Measurements from ENCODE around the gene SPATA24. TPM values are rescaled to one million over a fixed set of nuclear protein-coding genes. Genes with fewer than 3 reads are reported as not detected.

The SPATA24 gene
- total and polyA plus RNA-seq, 2 of the 8 experiments (the other 6 are each of a cell fraction or from before 2014, with no cell fraction given): 5.8 to 9.4 TPM

DNA sequence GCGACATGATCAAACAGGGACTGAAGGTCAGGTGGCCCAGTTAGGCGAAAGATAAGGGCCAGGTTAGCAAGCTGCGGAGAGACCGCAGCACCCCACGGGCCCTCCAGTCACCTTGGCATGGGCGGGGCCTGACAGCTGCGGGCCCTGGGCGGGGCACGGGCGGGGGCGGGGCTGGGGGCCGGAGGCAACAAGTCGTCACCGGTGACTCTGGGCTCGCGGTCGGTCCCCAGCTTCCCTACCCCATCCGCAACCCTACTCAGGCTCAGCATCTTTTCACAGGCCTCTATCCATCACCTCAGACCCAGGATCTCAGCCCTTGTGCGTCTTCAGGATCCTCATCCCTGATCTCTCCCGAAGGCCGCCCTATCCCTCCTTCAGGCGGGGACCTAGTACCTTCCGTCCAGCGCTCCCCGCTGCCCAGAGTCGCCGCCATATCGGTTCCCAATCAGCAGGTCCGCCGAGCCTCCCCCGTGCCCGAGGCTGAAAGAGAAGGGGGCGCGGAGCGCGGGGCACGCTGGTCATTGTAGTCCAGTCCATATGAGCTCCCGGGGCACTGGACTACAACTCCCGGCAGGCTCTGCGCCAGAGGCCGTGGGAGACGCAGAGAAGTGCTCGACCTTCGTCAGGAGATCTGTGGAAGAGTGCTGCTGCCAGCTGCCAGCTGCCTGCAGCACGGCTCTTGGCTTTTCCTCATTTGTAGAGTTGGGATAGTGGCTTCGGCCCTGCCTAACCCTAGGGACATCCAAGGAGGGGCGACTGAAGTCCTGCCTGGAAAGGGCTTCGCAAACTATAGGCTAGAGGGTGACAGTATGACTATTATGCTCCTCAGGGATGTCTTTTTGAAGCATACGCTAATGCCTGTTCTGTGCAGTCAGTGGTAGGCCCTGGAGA, 35.4 kb upstream of the SPATA24 start, which contains the start of gene DNAJC18:
Gene DNAJC18, minus strand, starts transcription at position 513 of the 891 bp plus-strand sequence. Its CDS starts 80 bp downstream, at position 433.
- Histone ChIP-seq H3K4me2 (ENCODE audit: insufficient read depth in 1 of 2, low read depth in 2 of 2, low read length in 2 of 2) (peak within 1 kb of the TSS; percentile 72 to 99), H3K4me3 (ENCODE audit: extremely low read depth in 1 of 4, insufficient read depth in 2 of 4, low read depth in 3 of 4, low read length in 4 of 4) (peak within 1 kb of the TSS; percentile 77 to 89 (median 84)), H3K36me3 (ENCODE audit: control insufficient read depth in 2 of 4, insufficient read depth in 4 of 4, low read length in 3 of 4) (peaks cover 0 to 6% (median under 1%) of the 10 kb centered on the region in 4 experiments; a peak in 2 of 8 replicates), H3K23me2 (ENCODE audit: low read depth, low read length) (peaks cover 4% of the 10 kb centered on the region; the same call in 1 of the 2 replicates), H4K8ac (ENCODE audit: extremely low read depth, insufficient read depth, low read length) (peak within 1 kb of the TSS; percentile 96; the same call in 1 of the 2 replicates), H3K27ac (ENCODE audit: low read depth, low read length) (peak within 1 kb of the TSS; percentile 93; the same call in 1 of the 2 replicates), H3K23ac (ENCODE audit: insufficient read length) (no peak within 1 kb of the TSS), H2BK5ac (ENCODE audit: low read depth, low read length) (peak within 1 kb of the TSS; percentile 84), H4K20me1 (replicated peaks in 1 of 2; ENCODE audit: control insufficient read depth in 1 of 2, insufficient read depth in 2 of 2, low read length in 2 of 2) (no peaks in the 10 kb centered on the region), H3K4ac (replicated peaks; ENCODE audit: insufficient read length, low read depth, low read length) (no peak within 1 kb of the TSS), H3K79me1 (ENCODE audit: low read depth, low read length) (no peaks in the 10 kb centered on the region), H3K9ac (replicated peaks in 1 of 4; ENCODE audit: extremely low read depth in 1 of 4, low read depth in 3 of 4, low read length in 3 of 4) (peak within 1 kb of the TSS in 3 of 4 experiments; percentile 93 to 96 (median 94); a peak in 6 of 7 replicates), H3K56ac (replicated peaks; ENCODE audit: insufficient read length, low read depth, low read length) (no peak within 1 kb of the TSS), H2BK20ac (ENCODE audit: low read length) (no peak within 1 kb of the TSS), H3K4me1 (replicated peaks in 1 of 4; ENCODE audit: control insufficient read depth in 3 of 4, insufficient read depth in 4 of 4, low read length in 3 of 4) (peaks cover 0 to 8% (median 2%) of the 10 kb centered on the region in 4 experiments; a peak in 4 of 7 replicates), H2AK5ac (ENCODE audit: low read depth, low read length) (no peak within 1 kb of the TSS), H2BK12ac (ENCODE audit: low read depth, low read length) (no peak within 1 kb of the TSS), H2BK15ac (ENCODE audit: low read length) (no peak within 1 kb of the TSS), H4K91ac (replicated peaks; ENCODE audit: insufficient read length, low read length) (peak within 1 kb of the TSS; percentile 88), H2AFZ (ENCODE audit: low read length) (peak within 1 kb of the TSS; percentile 96), H3K9me3 (ENCODE audit: insufficient read depth in 2 of 2, low read depth in 1 of 2, low read length in 1 of 2) (no peaks in the 10 kb centered on the region), H3K27me3 (replicated peaks in 1 of 4; ENCODE audit: control insufficient read depth in 3 of 4, extremely low read depth in 1 of 4, insufficient read depth in 3 of 4, low read length in 3 of 4) (no peaks in the 10 kb centered on the region), H3K18ac (ENCODE audit: extremely low read depth, low read length) (peak within 1 kb of the TSS; percentile 99), H3K79me2 (ENCODE audit: control insufficient read depth in 1 of 2, insufficient read depth in 2 of 2, low read length in 2 of 2) (no peaks in the 10 kb centered on the region), H4K5ac (ENCODE audit: insufficient read length, low read depth, low read length) (peak within 1 kb of the TSS; percentile 97), H2BK120ac (replicated peaks; ENCODE audit: low read depth, low read length) (no peak within 1 kb of the TSS), H3K14ac (ENCODE audit: insufficient read length) (no peak within 1 kb of the TSS)
- ChIA-PET CTCF (ENCODE audit: partially characterized antibody) (interaction anchor here (0.8 to 4.7 kb wide), 9 partner anchors 17 to 327 kb away, joined by 3 to 53 read pairs (median 4); no protein-coding TSS in a partner anchor), POLR2A (ENCODE audit: partially characterized antibody) (interaction anchor here (0.5 to 3.3 kb wide), 29 partner anchors 9 to 399 kb away, joined by 3 to 16 read pairs (median 4); partner anchors contain the start of genes ECSCR, PAIP2, SPATA24 and UBE2D2)
- WGBS, 2 experiments (ENCODE audit: extremely low coverage in 1 of 2, insufficient coverage in 1 of 2, insufficient read length in 1 of 2, insufficient replicate concordance in 2 of 2, low coverage in 1 of 2, low lambda C conversion rate in 2 of 2, missing lambda C conversion rate in 1 of 2): 5% methylated on average over 38 of the region's 49 CpGs; no CpG with 5 or more reads in 1 of the 2 experiments
- FAIRE-seq (no peak), DNase-seq (ENCODE audit: low read depth in 1 of 2, low spot score in 2 of 2) (peak; percentile 76 to 97)
- TF ChIP-seq FOSL1 (IDR thresholded peaks at IDR 0.05; ENCODE audit: insufficient read depth, low read depth, low read length): no peak
- TF ChIP-seq POLR2AphosphoS5 (IDR thresholded peaks at IDR 0.05; ENCODE audit: low read depth, low read length): peak; percentile 83
- TF ChIP-seq RAD21 (IDR thresholded peaks at IDR 0.05 in 1 of 2, conservative IDR thresholded peaks at IDR 0.05 in 1 of 2; ENCODE audit: low read depth in 2 of 2, low read length in 2 of 2): peak in 1 of 2 experiments; percentile 1; a peak in 1 of 4 replicates
- 0 out of 2 replicates have a peak, but pooled peaks have one; percentile 1 for TF ChIP-seq TCF12 (IDR thresholded peaks at IDR 0.05; ENCODE audit: low read depth, low read length)
- TF ChIP-seq, protein P1, sequence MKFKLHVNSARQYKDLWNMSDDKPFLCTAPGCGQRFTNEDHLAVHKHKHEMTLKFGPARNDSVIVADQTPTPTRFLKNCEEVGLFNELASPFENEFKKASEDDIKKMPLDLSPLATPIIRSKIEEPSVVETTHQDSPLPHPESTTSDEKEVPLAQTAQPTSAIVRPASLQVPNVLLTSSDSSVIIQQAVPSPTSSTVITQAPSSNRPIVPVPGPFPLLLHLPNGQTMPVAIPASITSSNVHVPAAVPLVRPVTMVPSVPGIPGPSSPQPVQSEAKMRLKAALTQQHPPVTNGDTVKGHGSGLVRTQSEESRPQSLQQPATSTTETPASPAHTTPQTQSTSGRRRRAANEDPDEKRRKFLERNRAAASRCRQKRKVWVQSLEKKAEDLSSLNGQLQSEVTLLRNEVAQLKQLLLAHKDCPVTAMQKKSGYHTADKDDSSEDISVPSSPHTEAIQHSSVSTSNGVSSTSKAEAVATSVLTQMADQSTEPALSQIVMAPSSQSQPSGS (IDR thresholded peaks at IDR 0.05; ENCODE audit: low read length): peak; percentile 55; the same call in 1 of the 2 replicates
- TF ChIP-seq YY1 (IDR thresholded peaks at IDR 0.05; ENCODE audit: low read depth, low read length): peak; percentile 91
- 0 out of 2 replicates have a peak, but pooled peaks have one; percentile 65 for TF ChIP-seq EGR1 (IDR thresholded peaks at IDR 0.05; ENCODE audit: borderline replicate concordance, low read depth, low read length)
- TF ChIP-seq GABPA (IDR thresholded peaks at IDR 0.05; ENCODE audit: borderline replicate concordance, insufficient read depth, low read length): no peak

Data from H1 (cell line).